ENCODE data around the gene RAB1A. TPM values are rescaled to one million over a fixed set of nuclear protein-coding genes. Genes with fewer than 3 reads are reported as not detected.

The RAB1A gene
- total and polyA plus RNA-seq, 2 experiments from 2014 or later, result 94.8 to 172 TPM

DNA sequence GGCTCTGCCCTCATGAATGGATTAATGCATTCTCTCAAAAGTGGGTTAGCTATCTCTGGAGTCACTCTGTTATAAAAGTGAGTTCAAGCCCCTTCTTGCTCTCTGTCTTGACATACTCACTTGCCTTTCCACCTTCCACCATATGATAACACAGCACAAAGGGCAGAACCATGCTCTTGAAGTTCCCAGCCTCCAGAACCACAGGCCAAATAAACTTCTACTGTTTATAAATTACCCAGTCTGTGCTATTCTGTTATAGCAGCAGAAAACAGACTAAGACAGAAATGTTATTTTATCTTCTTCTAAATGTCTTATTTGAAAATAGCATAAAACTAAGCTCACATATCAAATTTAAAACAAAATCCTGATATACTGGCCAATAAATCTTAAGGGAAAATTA is 15.0 kb downstream of the RAB1A start:
- no peaks in the 10 kb centered on the region for H3K36me3 ChIP-seq (ENCODE audit: insufficient read depth)
- Mint-ChIP-seq H3K36me3 (ENCODE audit: low read depth) (peaks cover 6% of the 10 kb centered on the region; the same call in 1 of the 3 replicates), H3K9me3 (peaks cover 2% of the 10 kb centered on the region; the same call in 1 of the 3 replicates), H3K27me3 (ENCODE audit: insufficient read depth, low read depth, poor library complexity) (peaks cover 3% of the 10 kb centered on the region), H3K4me3 (no peak overlapping the region), H3K27ac (no peak overlapping the region), H3K4me1 (peaks cover 8% of the 10 kb centered on the region)
- TF ChIP-seq NANOG (IDR thresholded peaks at IDR 0.05; ENCODE audit: borderline replicate concordance) (no peak), STAT1 (IDR thresholded peaks at IDR 0.05; ENCODE audit: unreplicated experiment) (no peak), POLR2AphosphoS5 (IDR thresholded peaks at IDR 0.05; ENCODE audit: low read depth) (no peak), ZNF114 (CRISPR knock-in tag; IDR thresholded peaks at IDR 0.05) (no peak), EZH2phosphoT487 (IDR thresholded peaks at IDR 0.05; ENCODE audit: unreplicated experiment) (no peak), JUNB (IDR thresholded peaks at IDR 0.05; ENCODE audit: unreplicated experiment) (no peak), CREB1 (CRISPR knock-in tag; IDR thresholded peaks at IDR 0.05; ENCODE audit: low read depth) (no peak), ZNF331 (CRISPR knock-in tag; IDR thresholded peaks at IDR 0.05; ENCODE audit: low read depth) (no peak), EZH2 (IDR thresholded peaks at IDR 0.05; ENCODE audit: low read depth, unreplicated experiment) (no peak)
- TF ChIP-seq, protein P1, sequence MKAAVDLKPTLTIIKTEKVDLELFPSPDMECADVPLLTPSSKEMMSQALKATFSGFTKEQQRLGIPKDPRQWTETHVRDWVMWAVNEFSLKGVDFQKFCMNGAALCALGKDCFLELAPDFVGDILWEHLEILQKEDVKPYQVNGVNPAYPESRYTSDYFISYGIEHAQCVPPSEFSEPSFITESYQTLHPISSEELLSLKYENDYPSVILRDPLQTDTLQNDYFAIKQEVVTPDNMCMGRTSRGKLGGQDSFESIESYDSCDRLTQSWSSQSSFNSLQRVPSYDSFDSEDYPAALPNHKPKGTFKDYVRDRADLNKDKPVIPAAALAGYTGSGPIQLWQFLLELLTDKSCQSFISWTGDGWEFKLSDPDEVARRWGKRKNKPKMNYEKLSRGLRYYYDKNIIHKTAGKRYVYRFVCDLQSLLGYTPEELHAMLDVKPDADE (IDR thresholded peaks at IDR 0.05), result no peak
- TF ChIP-seq, protein P2, sequence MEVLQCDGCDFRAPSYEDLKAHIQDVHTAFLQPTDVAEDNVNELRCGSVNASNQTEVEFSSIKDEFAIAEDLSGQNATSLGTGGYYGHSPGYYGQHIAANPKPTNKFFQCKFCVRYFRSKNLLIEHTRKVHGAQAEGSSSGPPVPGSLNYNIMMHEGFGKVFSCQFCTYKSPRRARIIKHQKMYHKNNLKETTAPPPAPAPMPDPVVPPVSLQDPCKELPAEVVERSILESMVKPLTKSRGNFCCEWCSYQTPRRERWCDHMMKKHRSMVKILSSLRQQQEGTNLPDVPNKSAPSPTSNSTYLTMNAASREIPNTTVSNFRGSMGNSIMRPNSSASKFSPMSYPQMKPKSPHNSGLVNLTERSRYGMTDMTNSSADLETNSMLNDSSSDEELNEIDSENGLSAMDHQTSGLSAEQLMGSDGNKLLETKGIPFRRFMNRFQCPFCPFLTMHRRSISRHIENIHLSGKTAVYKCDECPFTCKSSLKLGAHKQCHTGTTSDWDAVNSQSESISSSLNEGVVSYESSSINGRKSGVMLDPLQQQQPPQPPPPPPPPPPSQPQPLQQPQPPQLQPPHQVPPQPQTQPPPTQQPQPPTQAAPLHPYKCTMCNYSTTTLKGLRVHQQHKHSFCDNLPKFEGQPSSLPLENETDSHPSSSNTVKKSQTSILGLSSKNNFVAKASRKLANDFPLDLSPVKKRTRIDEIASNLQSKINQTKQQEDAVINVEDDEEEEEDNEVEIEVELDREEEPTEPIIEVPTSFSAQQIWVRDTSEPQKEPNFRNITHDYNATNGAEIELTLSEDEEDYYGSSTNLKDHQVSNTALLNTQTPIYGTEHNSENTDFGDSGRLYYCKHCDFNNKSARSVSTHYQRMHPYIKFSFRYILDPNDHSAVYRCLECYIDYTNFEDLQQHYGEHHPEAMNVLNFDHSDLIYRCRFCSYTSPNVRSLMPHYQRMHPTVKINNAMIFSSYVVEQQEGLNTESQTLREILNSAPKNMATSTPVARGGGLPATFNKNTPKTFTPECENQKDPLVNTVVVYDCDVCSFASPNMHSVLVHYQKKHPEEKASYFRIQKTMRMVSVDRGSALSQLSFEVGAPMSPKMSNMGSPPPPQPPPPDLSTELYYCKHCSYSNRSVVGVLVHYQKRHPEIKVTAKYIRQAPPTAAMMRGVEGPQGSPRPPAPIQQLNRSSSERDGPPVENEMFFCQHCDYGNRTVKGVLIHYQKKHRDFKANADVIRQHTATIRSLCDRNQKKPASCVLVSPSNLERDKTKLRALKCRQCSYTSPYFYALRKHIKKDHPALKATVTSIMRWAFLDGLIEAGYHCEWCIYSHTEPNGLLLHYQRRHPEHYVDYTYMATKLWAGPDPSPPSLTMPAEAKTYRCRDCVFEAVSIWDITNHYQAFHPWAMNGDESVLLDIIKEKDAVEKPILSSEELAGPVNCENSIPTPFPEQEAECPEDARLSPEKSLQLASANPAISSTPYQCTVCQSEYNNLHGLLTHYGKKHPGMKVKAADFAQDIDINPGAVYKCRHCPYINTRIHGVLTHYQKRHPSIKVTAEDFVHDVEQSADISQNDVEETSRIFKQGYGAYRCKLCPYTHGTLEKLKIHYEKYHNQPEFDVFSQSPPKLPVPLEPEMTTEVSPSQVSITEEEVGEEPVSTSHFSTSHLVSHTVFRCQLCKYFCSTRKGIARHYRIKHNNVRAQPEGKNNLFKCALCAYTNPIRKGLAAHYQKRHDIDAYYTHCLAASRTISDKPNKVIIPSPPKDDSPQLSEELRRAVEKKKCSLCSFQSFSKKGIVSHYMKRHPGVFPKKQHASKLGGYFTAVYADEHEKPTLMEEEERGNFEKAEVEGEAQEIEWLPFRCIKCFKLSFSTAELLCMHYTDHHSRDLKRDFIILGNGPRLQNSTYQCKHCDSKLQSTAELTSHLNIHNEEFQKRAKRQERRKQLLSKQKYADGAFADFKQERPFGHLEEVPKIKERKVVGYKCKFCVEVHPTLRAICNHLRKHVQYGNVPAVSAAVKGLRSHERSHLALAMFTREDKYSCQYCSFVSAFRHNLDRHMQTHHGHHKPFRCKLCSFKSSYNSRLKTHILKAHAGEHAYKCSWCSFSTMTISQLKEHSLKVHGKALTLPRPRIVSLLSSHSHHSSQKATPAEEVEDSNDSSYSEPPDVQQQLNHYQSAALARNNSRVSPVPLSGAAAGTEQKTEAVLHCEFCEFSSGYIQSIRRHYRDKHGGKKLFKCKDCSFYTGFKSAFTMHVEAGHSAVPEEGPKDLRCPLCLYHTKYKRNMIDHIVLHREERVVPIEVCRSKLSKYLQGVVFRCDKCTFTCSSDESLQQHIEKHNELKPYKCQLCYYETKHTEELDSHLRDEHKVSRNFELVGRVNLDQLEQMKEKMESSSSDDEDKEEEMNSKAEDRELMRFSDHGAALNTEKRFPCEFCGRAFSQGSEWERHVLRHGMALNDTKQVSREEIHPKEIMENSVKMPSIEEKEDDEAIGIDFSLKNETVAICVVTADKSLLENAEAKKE (CRISPR knock-in tag; IDR thresholded peaks at IDR 0.05), result no peak
- TF ChIP-seq, protein P3, sequence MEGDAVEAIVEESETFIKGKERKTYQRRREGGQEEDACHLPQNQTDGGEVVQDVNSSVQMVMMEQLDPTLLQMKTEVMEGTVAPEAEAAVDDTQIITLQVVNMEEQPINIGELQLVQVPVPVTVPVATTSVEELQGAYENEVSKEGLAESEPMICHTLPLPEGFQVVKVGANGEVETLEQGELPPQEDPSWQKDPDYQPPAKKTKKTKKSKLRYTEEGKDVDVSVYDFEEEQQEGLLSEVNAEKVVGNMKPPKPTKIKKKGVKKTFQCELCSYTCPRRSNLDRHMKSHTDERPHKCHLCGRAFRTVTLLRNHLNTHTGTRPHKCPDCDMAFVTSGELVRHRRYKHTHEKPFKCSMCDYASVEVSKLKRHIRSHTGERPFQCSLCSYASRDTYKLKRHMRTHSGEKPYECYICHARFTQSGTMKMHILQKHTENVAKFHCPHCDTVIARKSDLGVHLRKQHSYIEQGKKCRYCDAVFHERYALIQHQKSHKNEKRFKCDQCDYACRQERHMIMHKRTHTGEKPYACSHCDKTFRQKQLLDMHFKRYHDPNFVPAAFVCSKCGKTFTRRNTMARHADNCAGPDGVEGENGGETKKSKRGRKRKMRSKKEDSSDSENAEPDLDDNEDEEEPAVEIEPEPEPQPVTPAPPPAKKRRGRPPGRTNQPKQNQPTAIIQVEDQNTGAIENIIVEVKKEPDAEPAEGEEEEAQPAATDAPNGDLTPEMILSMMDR (conservative IDR thresholded peaks at IDR 0.05; ENCODE audit: low read depth in 2 of 2), result no peak
- TF ChIP-seq, protein P4, sequence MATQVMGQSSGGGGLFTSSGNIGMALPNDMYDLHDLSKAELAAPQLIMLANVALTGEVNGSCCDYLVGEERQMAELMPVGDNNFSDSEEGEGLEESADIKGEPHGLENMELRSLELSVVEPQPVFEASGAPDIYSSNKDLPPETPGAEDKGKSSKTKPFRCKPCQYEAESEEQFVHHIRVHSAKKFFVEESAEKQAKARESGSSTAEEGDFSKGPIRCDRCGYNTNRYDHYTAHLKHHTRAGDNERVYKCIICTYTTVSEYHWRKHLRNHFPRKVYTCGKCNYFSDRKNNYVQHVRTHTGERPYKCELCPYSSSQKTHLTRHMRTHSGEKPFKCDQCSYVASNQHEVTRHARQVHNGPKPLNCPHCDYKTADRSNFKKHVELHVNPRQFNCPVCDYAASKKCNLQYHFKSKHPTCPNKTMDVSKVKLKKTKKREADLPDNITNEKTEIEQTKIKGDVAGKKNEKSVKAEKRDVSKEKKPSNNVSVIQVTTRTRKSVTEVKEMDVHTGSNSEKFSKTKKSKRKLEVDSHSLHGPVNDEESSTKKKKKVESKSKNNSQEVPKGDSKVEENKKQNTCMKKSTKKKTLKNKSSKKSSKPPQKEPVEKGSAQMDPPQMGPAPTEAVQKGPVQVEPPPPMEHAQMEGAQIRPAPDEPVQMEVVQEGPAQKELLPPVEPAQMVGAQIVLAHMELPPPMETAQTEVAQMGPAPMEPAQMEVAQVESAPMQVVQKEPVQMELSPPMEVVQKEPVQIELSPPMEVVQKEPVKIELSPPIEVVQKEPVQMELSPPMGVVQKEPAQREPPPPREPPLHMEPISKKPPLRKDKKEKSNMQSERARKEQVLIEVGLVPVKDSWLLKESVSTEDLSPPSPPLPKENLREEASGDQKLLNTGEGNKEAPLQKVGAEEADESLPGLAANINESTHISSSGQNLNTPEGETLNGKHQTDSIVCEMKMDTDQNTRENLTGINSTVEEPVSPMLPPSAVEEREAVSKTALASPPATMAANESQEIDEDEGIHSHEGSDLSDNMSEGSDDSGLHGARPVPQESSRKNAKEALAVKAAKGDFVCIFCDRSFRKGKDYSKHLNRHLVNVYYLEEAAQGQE (IDR thresholded peaks at IDR 0.05; ENCODE audit: unreplicated experiment), result no peak
- no peaks in the 10 kb centered on the region for H3K9me2 ChIP-seq (ENCODE audit: insufficient read depth)
- no peak overlapping the region for H3K27ac ChIP-seq (ENCODE audit: low read depth)
- H4K20me1 ChIP-seq (replicated peaks; ENCODE audit: insufficient read depth), result peaks cover 64% of the 10 kb centered on the region
- ATAC-seq (no peak), DNase-seq (ENCODE audit: low spot score) (no peak)
- H3K4me2 ChIP-seq, result no peak overlapping the region
- no peaks in the 10 kb centered on the region; the same call in 1 of the 2 replicates for H3K4me1 ChIP-seq (ENCODE audit: insufficient read depth)
- H2AFZ ChIP-seq, result no peak overlapping the region
- no peak overlapping the region for H3K4me3 ChIP-seq
- H3K27me3 ChIP-seq (ENCODE audit: insufficient read depth), result no peaks in the 10 kb centered on the region
- peaks cover 100% of the 10 kb centered on the region for H3K79me2 ChIP-seq (replicated peaks; ENCODE audit: insufficient read depth)
- H3F3A ChIP-seq (replicated peaks; ENCODE audit: low read depth), result no peaks in the 10 kb centered on the region

Data from GM23338 (cell line).